Neural progenitor cell (in vitro differentiated cells): Measurements from ENCODE around the gene SLC25A45. TPM values are rescaled to one million over a fixed set of nuclear protein-coding genes. Genes with fewer than 3 reads are reported as not detected.

Experiments
- DNase-seq: peaks from one replicate; pipeline ENCODE4 v3.0.0-alpha.2; 2016; ENCODE audit warnings: low spot score
- H2AFZ ChIP-seq: fragments of 200-600 bp; sonication (generic); replicated peaks from 2 replicates; pipeline ENCODE4 v1.6.1; 2016; ENCODE audit warnings: antibody characterized with exemption
- H3F3A ChIP-seq: fragments of 200-600 bp; sonication (generic); 2 replicates; pipeline ENCODE4 v1.6.1; 2016; ENCODE audit warnings: antibody characterized with exemption, low read depth
- H3K27ac ChIP-seq: fragments of 200-600 bp; sonication (generic); 2 replicates; pipeline ENCODE4 v1.5.1; 2016; ENCODE audit warnings: mild to moderate bottlenecking
- H3K27me3 ChIP-seq: fragments of 200-600 bp; sonication (generic); 2 replicates; pipeline ENCODE4 v1.6.1; 2016; ENCODE audit warnings: mild to moderate bottlenecking, moderate library complexity
- H3K36me3 ChIP-seq: fragments of 200-600 bp; sonication (generic); 2 replicates; pipeline ENCODE4 v1.5.1; 2016
- H3K4me1 ChIP-seq: fragments of 200-600 bp; sonication (generic); 2 replicates; pipeline ENCODE4 v1.6.1; 2016; ENCODE audit warnings: mixed run types
- H3K4me2 ChIP-seq: fragments of 200-600 bp; sonication (generic); 2 replicates; pipeline ENCODE4 v1.6.1; 2016
- H3K4me3 ChIP-seq: fragments of 200-600 bp; sonication (generic); 2 replicates; pipeline ENCODE4 v1.5.1; 2016
- H3K79me2 ChIP-seq: fragments of 200-600 bp; sonication (generic); 2 replicates; pipeline ENCODE4 v1.6.1; 2016; ENCODE audit warnings: low read depth
- H3K9ac ChIP-seq: fragments of 200-600 bp; sonication (generic); 2 replicates; pipeline ENCODE4 v1.6.1; 2016
- H3K9me3 ChIP-seq: fragments of 200-600 bp; sonication (generic); 2 replicates; pipeline ENCODE4 v1.5.1; 2016; ENCODE audit warnings: low read depth
- H4K20me1 ChIP-seq: fragments of 200-600 bp; sonication (generic); 2 replicates; pipeline ENCODE4 v1.6.1; 2016; ENCODE audit warnings: low read depth
- H3K27ac Mint-ChIP-seq: 3 replicates; pipeline ENCODE4 v1.8.0; 2021; ENCODE audit warnings: mixed read lengths
- H3K27me3 Mint-ChIP-seq: 2 replicates; pipeline ENCODE4 v1.8.0; 2022; ENCODE audit warnings: low read depth, mild to moderate bottlenecking, inconsistent platforms, moderate library complexity, mixed read lengths; ENCODE audit not compliant: insufficient read depth
- H3K36me3 Mint-ChIP-seq: 3 replicates; pipeline ENCODE4 v1.8.0; 2021; ENCODE audit warnings: mixed read lengths
- H3K4me1 Mint-ChIP-seq: 3 replicates; pipeline ENCODE4 v1.8.0; 2021; ENCODE audit warnings: mixed read lengths
- H3K4me3 Mint-ChIP-seq: 3 replicates; pipeline ENCODE4 v1.8.0; 2021; ENCODE audit warnings: mild to moderate bottlenecking, moderate library complexity, mixed read lengths
- H3K9me3 Mint-ChIP-seq: 3 replicates; pipeline ENCODE4 v1.8.0; 2020; ENCODE audit warnings: mixed read lengths
- EZH2 ChIP-seq: fragments of 200-600 bp; sonication (generic); IDR thresholded peaks from 2 replicates; pipeline ENCODE4 v1.6.1; 2017; ENCODE audit warnings: antibody characterized with exemption, mild to moderate bottlenecking, moderate library complexity
- EZH2phosphoT487 ChIP-seq: fragments of 200-600 bp; sonication (generic); IDR thresholded peaks from 2 replicates; pipeline ENCODE4 v1.6.1; 2017; ENCODE audit warnings: antibody characterized with exemption
- total RNA-seq: library from RNA; depleted of rRNA; stranded (reverse); fragments of >200 nt; gene quantifications from 2 replicates; pipeline ENCODE4 v1.2.3, GENCODE V29; 2015; ENCODE audit warnings: low replicate concordance
- TF ChIP-seq, protein P1 (sequence below): fragments of 200-600 bp; sonication (generic); IDR thresholded peaks from 2 replicates; pipeline ENCODE4 v1.5.1; 2017; ENCODE audit warnings: antibody characterized with exemption, mild to moderate bottlenecking

The SLC25A45 gene
- total RNA-seq, 1 donor from 2014 or later = 0.47 TPM

DNA sequence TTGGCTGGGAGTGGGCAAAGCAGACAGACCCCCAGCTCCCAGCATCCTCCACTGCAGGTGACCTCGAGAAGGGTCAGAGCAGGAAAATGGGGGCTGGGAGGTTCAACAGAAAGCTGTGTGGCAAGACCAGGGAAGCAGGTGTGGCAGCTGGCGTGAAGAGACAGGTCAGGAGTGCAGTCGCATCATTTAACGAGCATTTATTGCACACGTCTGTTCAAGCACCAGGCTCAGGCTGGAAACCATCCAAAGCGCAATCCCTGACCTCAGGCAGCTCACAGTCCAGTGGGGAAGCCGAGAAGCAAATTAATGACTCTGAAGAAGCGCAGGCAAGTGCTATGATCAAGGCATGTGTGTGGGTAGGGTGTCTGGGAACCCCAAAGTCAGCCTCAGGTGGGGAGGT lies 7.4 kb downstream of the SLC25A45 start:
- no peaks in the 10 kb centered on the region for H3K27me3 ChIP-seq
- H3K36me3 ChIP-seq = no peaks in the 10 kb centered on the region
- no peak overlapping the region for H3K27ac ChIP-seq
- H3K27ac Mint-ChIP-seq = no peak overlapping the region
- no peak overlapping the region for H2AFZ ChIP-seq
- H3K4me1 Mint-ChIP-seq = peaks cover 4% of the 10 kb centered on the region
- no peaks in the 10 kb centered on the region for H3K36me3 Mint-ChIP-seq
- H3K4me3 ChIP-seq = no peak overlapping the region
- no peak overlapping the region for H3K4me2 ChIP-seq
- TF ChIP-seq EZH2phosphoT487 (no peak), EZH2 (no peak)
- TF ChIP-seq, protein P1, sequence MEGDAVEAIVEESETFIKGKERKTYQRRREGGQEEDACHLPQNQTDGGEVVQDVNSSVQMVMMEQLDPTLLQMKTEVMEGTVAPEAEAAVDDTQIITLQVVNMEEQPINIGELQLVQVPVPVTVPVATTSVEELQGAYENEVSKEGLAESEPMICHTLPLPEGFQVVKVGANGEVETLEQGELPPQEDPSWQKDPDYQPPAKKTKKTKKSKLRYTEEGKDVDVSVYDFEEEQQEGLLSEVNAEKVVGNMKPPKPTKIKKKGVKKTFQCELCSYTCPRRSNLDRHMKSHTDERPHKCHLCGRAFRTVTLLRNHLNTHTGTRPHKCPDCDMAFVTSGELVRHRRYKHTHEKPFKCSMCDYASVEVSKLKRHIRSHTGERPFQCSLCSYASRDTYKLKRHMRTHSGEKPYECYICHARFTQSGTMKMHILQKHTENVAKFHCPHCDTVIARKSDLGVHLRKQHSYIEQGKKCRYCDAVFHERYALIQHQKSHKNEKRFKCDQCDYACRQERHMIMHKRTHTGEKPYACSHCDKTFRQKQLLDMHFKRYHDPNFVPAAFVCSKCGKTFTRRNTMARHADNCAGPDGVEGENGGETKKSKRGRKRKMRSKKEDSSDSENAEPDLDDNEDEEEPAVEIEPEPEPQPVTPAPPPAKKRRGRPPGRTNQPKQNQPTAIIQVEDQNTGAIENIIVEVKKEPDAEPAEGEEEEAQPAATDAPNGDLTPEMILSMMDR = no peak
- no peak for DNase-seq
- no peaks in the 10 kb centered on the region for H3K9me3 ChIP-seq
- peaks cover 11% of the 10 kb centered on the region for H3K27me3 Mint-ChIP-seq
- no peaks in the 10 kb centered on the region for H3K9me3 Mint-ChIP-seq
- H3F3A ChIP-seq = no peaks in the 10 kb centered on the region
- no peaks in the 10 kb centered on the region for H3K4me1 ChIP-seq
- H3K79me2 ChIP-seq = no peaks in the 10 kb centered on the region
- H3K4me3 Mint-ChIP-seq = no peak overlapping the region
- H4K20me1 ChIP-seq = no peaks in the 10 kb centered on the region
- H3K9ac ChIP-seq = no peak overlapping the region

DNA sequence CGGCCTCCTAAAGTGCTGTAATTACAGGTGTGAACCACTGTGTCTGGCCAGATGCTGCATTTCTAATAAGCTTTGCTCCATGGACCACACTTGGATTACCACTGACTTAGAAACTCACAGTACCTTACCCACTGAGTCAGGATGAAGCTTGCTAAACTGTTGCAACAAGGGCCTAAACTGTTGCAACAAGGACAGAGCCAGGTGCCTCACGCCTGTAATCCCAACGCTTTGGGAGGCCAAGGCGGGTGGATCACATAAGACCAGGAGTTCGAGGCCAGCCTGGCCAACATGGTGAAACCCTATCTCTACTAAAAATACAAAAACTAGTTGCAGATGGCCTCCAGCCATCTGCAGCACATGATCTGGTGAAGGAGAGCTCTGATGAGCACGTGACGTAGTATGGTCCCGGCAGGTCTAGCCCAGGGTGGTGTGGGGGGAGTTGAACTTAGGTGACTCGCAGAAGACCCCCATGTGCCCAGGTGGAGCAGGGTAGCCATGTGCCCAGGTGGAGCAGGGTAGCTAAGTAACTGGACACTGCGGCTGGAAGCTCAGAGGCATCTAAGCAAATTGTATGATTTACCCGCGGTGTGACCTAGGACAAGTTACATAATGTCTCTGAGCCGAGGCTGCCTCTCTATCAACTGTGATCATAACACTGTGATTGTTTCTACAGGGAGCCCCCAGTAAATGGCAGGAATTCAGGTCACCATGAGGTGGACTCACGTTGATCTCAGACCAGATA lies 8.4 kb downstream of the SLC25A45 start:
- Mint-ChIP-seq H3K9me3 (no peaks in the 10 kb centered on the region), H3K4me3 (no peak overlapping the region), H3K4me1 (peaks cover 6% of the 10 kb centered on the region), H3K36me3 (no peaks in the 10 kb centered on the region), H3K27ac (no peak overlapping the region), H3K27me3 (peaks cover 11% of the 10 kb centered on the region)
- Histone ChIP-seq H3K27me3 (no peaks in the 10 kb centered on the region), H4K20me1 (no peaks in the 10 kb centered on the region), H3F3A (no peaks in the 10 kb centered on the region), H3K27ac (no peak overlapping the region), H3K9me3 (no peaks in the 10 kb centered on the region), H2AFZ (no peak overlapping the region), H3K4me3 (no peak overlapping the region), H3K4me2 (no peak overlapping the region), H3K36me3 (no peaks in the 10 kb centered on the region), H3K79me2 (no peaks in the 10 kb centered on the region), H3K4me1 (no peaks in the 10 kb centered on the region), H3K9ac (no peak overlapping the region)
- DNase-seq = no peak
- no peak for TF ChIP-seq EZH2phosphoT487
- TF ChIP-seq EZH2 = no peak
- TF ChIP-seq, protein P1 = no peak

DNA sequence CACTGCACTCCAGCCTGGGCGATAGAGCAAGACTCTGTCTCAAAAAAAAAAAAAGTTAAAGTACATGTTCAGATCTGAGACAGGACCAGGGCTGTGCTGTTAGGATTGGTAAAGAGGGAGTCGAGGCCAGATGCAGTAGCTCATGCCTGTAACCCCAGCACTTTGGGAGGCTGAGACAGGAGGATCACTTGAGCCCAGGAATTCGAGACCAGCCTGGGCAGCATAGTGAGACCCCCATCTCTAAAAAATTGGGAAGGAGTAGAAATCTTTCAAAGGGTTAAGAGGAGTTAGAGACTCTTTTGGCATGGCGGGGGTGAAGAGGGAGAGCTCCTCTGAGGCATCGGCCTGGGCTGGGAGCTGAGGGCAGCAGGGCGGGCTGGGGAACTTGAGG lies 11.8 kb downstream of the SLC25A45 start:
- Mint-ChIP-seq H3K27me3 (peaks cover 13% of the 10 kb centered on the region), H3K4me3 (no peak overlapping the region), H3K4me1 (peaks cover 18% of the 10 kb centered on the region), H3K9me3 (no peaks in the 10 kb centered on the region), H3K36me3 (no peaks in the 10 kb centered on the region), H3K27ac (no peak overlapping the region)
- no peaks in the 10 kb centered on the region for H3K27me3 ChIP-seq
- no peak for DNase-seq
- no peaks in the 10 kb centered on the region for H3K9me3 ChIP-seq
- no peak overlapping the region for H3K4me3 ChIP-seq
- no peaks in the 10 kb centered on the region for H3K36me3 ChIP-seq
- H3F3A ChIP-seq = no peaks in the 10 kb centered on the region
- H3K9ac ChIP-seq = no peak overlapping the region
- no peak overlapping the region for H3K27ac ChIP-seq
- TF ChIP-seq EZH2 (no peak), EZH2phosphoT487 (no peak)
- TF ChIP-seq, protein P1 = no peak
- no peak overlapping the region for H2AFZ ChIP-seq
- H3K79me2 ChIP-seq = peaks cover 4% of the 10 kb centered on the region
- no peak overlapping the region for H3K4me2 ChIP-seq
- no peaks in the 10 kb centered on the region for H4K20me1 ChIP-seq
- H3K4me1 ChIP-seq = no peaks in the 10 kb centered on the region
